SU-DHL-6 (cell line): ENCODE data around the gene TNFRSF4.

Source experiments
- H2AFZ ChIP-seq: fragments of 200-600 bp; sonication (generic); 2 replicates; pipeline ENCODE4 v1.6.1; 2014; ENCODE audit warnings: low read depth, mild to moderate bottlenecking, moderate library complexity, mixed read lengths, antibody characterized with exemption, low read length; ENCODE audit not compliant: severe bottlenecking
- H3F3A ChIP-seq: fragments of 200-600 bp; shearing (Covaris generic); 2 replicates; pipeline ENCODE4 v1.6.0; 2016; ENCODE audit warnings: antibody characterized with exemption, mild to moderate bottlenecking; ENCODE audit not compliant: insufficient read depth
- H3K27ac ChIP-seq: fragments of 200-600 bp; sonication (generic); 2 replicates; pipeline ENCODE4 v1.5.1; 2016; ENCODE audit warnings: low read depth, mild to moderate bottlenecking, low read length, moderate library complexity, mixed read lengths
- H3K27me3 ChIP-seq: fragments of 200-600 bp; sonication (generic), shearing (Covaris generic); 2 replicates; pipeline ENCODE4 v1.6.0; 2014; ENCODE audit warnings: mild to moderate bottlenecking, low read length
- H3K36me3 ChIP-seq: fragments of 200-600 bp; sonication (generic); 2 replicates; pipeline ENCODE4 v1.6.1; 2014; ENCODE audit warnings: mild to moderate bottlenecking, low read length, mixed read lengths
- H3K4me2 ChIP-seq: fragments of 300-600, 200-600 bp; shearing (Covaris generic), sonication (generic); 2 replicates; pipeline ENCODE4 v1.6.0; 2014; ENCODE audit warnings: low read length, low read depth, mild to moderate bottlenecking; ENCODE audit not compliant: poor library complexity, severe bottlenecking
- H3K4me3 ChIP-seq: fragments of 200-600 bp; sonication (generic); 2 replicates; pipeline ENCODE4 v1.5.1; 2014; ENCODE audit warnings: antibody characterized with exemption, low read length, mild to moderate bottlenecking, mixed read lengths; ENCODE audit not compliant: insufficient read depth, poor library complexity, severe bottlenecking
- H3K79me2 ChIP-seq: fragments of 200-600 bp; sonication (generic); 2 replicates; pipeline ENCODE4 v1.6.1; 2014; ENCODE audit warnings: mild to moderate bottlenecking, low read length, moderate library complexity; ENCODE audit not compliant: insufficient read depth
- H3K9ac ChIP-seq: fragments of 200-600 bp; sonication (generic); 2 replicates; pipeline ENCODE4 v1.7.0; 2014; ENCODE audit warnings: mild to moderate bottlenecking, low read length
- H3K9me2 ChIP-seq: fragments of 200-600 bp; sonication (generic); replicated peaks from 2 replicates; pipeline ENCODE4 v1.6.1; 2014; ENCODE audit warnings: low read length; ENCODE audit not compliant: insufficient read depth
- H3K9me3 ChIP-seq: fragments of 200-600 bp; sonication (generic); 2 replicates; pipeline ENCODE4 v1.6.1; 2014; ENCODE audit warnings: low read length, mixed read lengths; ENCODE audit not compliant: insufficient read depth
- H4K20me1 ChIP-seq: fragments of 200-600 bp; sonication (generic); 2 replicates; pipeline ENCODE4 v1.6.1; 2014; ENCODE audit warnings: low read depth, mild to moderate bottlenecking, antibody characterized with exemption, low read length, moderate library complexity, mixed read lengths
- CTCF ChIP-seq: fragments of 200-600 bp; sonication (generic); IDR thresholded peaks from one replicate; pipeline ENCODE4 v1.5.1; 2017; ENCODE audit warnings: antibody characterized with exemption, mild to moderate bottlenecking, low read length, moderate library complexity; ENCODE audit not compliant: insufficient read depth, poor library complexity, severe bottlenecking
- EZH2phosphoT487 ChIP-seq: fragments of 200-600 bp; sonication (generic), shearing (Covaris generic); conservative IDR thresholded peaks from 2 replicates; pipeline ENCODE4 v1.6.1; 2018; ENCODE audit warnings: mild to moderate bottlenecking, antibody characterized with exemption, low read length, moderate library complexity, mixed read lengths

TNFRSF4 gene

GRCh38 chr1:1185101-1185765 is 28.7 kb downstream of the TNFRSF4 start:
- Histone ChIP-seq H3K4me3 (no peak overlapping the region), H3K9me2 (no peaks in the 10 kb centered on the region), H3K27me3 (no peaks in the 10 kb centered on the region), H3K79me2 (no peaks in the 10 kb centered on the region), H3K36me3 (no peaks in the 10 kb centered on the region), H3K4me2 (no peak overlapping the region), H3K27ac (no peak overlapping the region), H3K9me3 (no peaks in the 10 kb centered on the region), H4K20me1 (no peaks in the 10 kb centered on the region), H3K9ac (no peak overlapping the region), H2AFZ (no peak overlapping the region), H3F3A (no peaks in the 10 kb centered on the region)
- TF ChIP-seq CTCF (no peak), EZH2phosphoT487 (no peak)

DNA sequence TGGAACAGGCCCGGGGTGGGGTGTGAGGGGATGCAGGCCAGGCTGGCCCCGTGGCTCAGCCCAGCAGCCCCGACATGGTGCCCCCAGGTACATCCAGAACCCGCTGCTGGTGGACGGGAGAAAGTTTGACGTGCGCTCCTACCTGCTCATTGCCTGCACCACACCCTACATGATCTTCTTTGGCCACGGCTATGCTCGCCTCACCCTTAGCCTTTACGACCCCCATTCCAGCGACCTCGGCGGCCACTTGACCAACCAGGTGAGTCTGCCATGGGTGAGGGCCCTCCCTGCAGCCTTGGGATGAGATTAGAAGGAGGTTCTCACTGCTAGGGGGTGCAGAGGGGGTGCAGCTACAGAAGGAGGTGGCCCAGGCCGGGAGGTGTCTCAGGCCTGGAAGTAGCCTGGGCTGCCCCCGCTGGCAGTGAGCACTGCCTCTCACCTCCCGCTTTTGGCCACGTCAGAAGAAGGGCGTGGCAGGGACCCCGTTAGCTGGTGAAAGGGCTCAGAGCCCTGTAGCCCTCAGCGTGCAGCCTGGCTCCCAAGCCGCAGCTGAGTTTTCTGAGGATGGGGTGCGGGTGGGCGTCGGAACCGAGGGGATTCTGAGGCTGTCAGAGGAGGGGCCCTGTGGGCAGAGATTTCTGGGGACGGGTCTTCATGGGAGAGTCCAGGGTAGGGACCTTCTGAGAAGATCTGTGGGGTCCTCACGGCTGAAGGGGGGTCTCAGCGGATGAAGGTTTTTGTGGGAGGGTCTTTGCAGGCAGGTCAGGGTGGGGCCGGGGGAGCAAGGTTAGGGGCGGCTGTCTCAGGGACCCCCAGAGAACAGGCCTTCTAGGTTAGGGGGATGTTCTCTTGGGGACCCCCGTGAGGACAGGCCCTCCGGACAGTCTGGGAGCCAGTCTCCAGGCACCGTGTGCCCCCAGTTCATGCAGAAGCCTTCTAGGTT is 29.8 kb downstream of the TNFRSF4 start:
- Histone ChIP-seq H3K9ac (no peak overlapping the region), H4K20me1 (no peaks in the 10 kb centered on the region), H3K36me3 (no peaks in the 10 kb centered on the region), H3K27me3 (no peaks in the 10 kb centered on the region), H3K9me3 (no peaks in the 10 kb centered on the region), H3K4me2 (no peak overlapping the region), H3K27ac (no peak overlapping the region), H2AFZ (no peak overlapping the region), H3F3A (no peaks in the 10 kb centered on the region), H3K79me2 (no peaks in the 10 kb centered on the region), H3K4me3 (no peak overlapping the region), H3K9me2 (no peaks in the 10 kb centered on the region)
- no peak for TF ChIP-seq EZH2phosphoT487
- TF ChIP-seq CTCF: no peak

DNA sequence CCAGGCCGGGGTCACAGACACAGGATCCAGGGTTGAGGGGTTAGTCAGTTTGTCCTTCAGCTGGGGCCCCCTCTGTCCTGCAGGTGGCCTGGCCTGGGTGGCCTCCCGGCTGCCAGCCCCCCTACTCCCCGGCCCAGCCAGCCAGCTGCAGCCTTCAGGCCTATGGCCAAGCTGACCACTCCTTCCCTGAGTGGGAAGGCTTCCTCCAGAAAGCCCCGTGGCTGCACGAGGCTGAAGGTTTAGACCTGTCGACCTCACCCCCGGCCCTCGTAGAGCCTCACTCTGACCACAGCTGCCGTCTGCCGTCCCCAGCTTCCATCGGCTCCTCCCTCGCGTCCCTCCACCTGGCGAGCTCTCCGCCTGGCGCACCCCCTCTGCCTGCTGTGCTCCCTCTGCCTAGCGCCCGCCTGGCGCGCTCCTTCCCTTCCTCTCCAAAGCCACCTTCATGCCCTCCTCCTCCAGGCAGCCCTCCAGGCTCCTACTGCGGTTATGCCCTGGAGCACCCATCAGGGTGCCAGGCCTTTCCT is 30.7 kb downstream of the TNFRSF4 start:
- Histone ChIP-seq H3K9ac (no peak overlapping the region), H3K79me2 (no peaks in the 10 kb centered on the region), H4K20me1 (no peaks in the 10 kb centered on the region), H3K27me3 (no peaks in the 10 kb centered on the region), H3K27ac (no peak overlapping the region), H3K4me2 (no peak overlapping the region), H3K9me2 (no peaks in the 10 kb centered on the region), H3K9me3 (no peaks in the 10 kb centered on the region), H2AFZ (no peak overlapping the region), H3F3A (no peaks in the 10 kb centered on the region), H3K4me3 (no peak overlapping the region), H3K36me3 (no peaks in the 10 kb centered on the region)
- TF ChIP-seq EZH2phosphoT487 (no peak), CTCF (no peak)
